ENCODE data around the gene SPRR4. TPM values are rescaled to one million over a fixed set of nuclear protein-coding genes. Genes with fewer than 3 reads are reported as not detected.

The SPRR4 gene
- total and polyA plus RNA-seq, 2 donors (not counting 3 experiments of a cell fraction or from before 2014, with no cell fraction given), result not detected

DNA sequence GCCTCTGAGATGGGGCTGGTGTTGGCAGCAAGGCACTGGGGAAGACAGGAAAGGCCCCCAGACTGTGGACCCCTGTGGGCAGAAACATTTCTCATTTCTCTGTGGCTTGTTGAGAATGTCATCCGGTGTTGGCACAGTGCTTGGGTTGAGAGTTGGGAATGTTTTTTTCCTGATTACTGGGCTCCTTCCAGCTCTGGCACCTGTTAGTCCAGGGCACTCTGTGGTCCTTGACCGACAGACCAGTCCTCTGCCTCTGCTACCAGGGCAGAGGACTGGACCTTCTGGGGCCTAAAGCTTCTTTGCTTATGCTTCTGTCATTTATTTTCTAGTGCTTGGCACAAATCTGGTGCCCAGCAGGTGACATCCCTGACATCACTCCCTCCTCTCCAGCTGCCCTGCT lies 28.3 kb upstream of the SPRR4 start:
- no peak overlapping the region for H3K4me2 ChIP-seq (ENCODE audit: insufficient read depth, low read length)
- H3K36me3 ChIP-seq (ENCODE audit: control insufficient read depth in 2 of 2, extremely low read depth in 1 of 2, insufficient read depth in 2 of 2, low read length in 2 of 2), result no peaks in the 10 kb centered on the region
- no peaks in the 10 kb centered on the region for H3K4me1 ChIP-seq (ENCODE audit: control insufficient read depth, extremely low read depth, insufficient read depth, low read length)
- H3K9me1 ChIP-seq (replicated peaks; ENCODE audit: control insufficient read depth, extremely low read depth, insufficient read depth, low read length), result no peaks in the 10 kb centered on the region
- no peaks in the 10 kb centered on the region for H3K79me2 ChIP-seq (ENCODE audit: control insufficient read depth, insufficient read depth, low read length)
- no peaks in the 10 kb centered on the region for H3K9me3 ChIP-seq (replicated peaks; ENCODE audit: control insufficient read depth, insufficient read depth, low read length)
- intact Hi-C loops (cut with micrococcal nuclease), result no loop called here
- no peak for TF ChIP-seq GATA2 (IDR thresholded peaks at IDR 0.05; ENCODE audit: insufficient read depth, insufficient read length, low read depth, low read length)
- H3K27ac ChIP-seq (ENCODE audit: insufficient read depth, low read depth, low read length), result no peak overlapping the region
- H2AFZ ChIP-seq (ENCODE audit: low read depth, low read length), result no peak overlapping the region
- no peaks in the 10 kb centered on the region for H4K20me1 ChIP-seq (replicated peaks; ENCODE audit: control insufficient read depth, extremely low read depth, insufficient read depth, low read length)
- POLR2A ChIA-PET, result no interaction called here
- no peak for DNase-seq (ENCODE audit: low read depth, low spot score)
- no TSS peak for BruUV-seq (replicated peaks)
- CTCF ChIA-PET, result no interaction called here
- FAIRE-seq, result no peak
- H3K27me3 ChIP-seq (ENCODE audit: control insufficient read depth in 2 of 2, insufficient read depth in 2 of 2, low read length in 2 of 2), result no peaks in the 10 kb centered on the region
- dilution Hi-C loops (cut with MboI; ENCODE audit: extremely low pct_ligation_motif_present, low sequenced_read_pairs), result no loop called here
- H3K9ac ChIP-seq (replicated peaks; ENCODE audit: extremely low read depth, insufficient read depth, low read length), result no peak overlapping the region
- no peak overlapping the region for H3K4me3 ChIP-seq (replicated peaks in 1 of 3; ENCODE audit: insufficient read depth in 1 of 3, low read depth in 1 of 3, low read length in 3 of 3)

DNA sequence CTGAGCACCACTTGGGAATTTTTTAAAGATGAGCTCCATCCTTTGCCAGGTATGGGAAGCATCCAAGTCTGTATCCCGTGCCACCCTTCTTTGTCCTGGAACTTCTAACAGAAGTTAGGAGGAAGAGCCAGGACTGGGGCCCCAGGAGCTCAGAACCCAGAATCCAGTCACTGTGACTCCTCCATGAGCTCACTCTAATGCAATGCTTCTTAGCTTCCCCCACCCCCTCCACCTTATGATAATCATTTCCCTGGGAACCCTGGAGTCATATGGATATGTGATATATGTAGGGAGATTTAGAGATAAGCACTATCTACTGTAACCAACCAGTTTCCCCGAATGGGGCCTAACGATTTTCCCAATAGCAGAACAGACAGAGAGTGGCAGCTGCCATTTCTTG lies 24.2 kb upstream of the SPRR4 start:
- H3K27ac ChIP-seq (ENCODE audit: insufficient read depth, low read depth, low read length), result no peak overlapping the region
- no peak for DNase-seq (ENCODE audit: low read depth, low spot score)
- no peaks in the 10 kb centered on the region for H3K9me1 ChIP-seq (replicated peaks; ENCODE audit: control insufficient read depth, extremely low read depth, insufficient read depth, low read length)
- TF ChIP-seq, protein P1, sequence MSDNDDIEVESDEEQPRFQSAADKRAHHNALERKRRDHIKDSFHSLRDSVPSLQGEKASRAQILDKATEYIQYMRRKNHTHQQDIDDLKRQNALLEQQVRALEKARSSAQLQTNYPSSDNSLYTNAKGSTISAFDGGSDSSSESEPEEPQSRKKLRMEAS (IDR thresholded peaks at IDR 0.05; ENCODE audit: insufficient read depth, insufficient read length), result no peak
- TF ChIP-seq GATA2 (IDR thresholded peaks at IDR 0.05; ENCODE audit: insufficient read depth, insufficient read length, low read depth, low read length) (no peak), POLR2A (IDR thresholded peaks at IDR 0.05; ENCODE audit: low read depth, low read length) (no peak), MYC (IDR thresholded peaks at IDR 0.05; ENCODE audit: low read depth, low read length) (no peak)
- no peaks in the 10 kb centered on the region for H3K27me3 ChIP-seq (ENCODE audit: control insufficient read depth in 2 of 2, insufficient read depth in 2 of 2, low read length in 2 of 2)
- CTCF ChIA-PET, result no interaction called here
- dilution Hi-C loops (cut with MboI; ENCODE audit: extremely low pct_ligation_motif_present, low sequenced_read_pairs) (no loop called here), intact Hi-C loops (cut with micrococcal nuclease) (no loop called here)
- no peak overlapping the region for H2AFZ ChIP-seq (ENCODE audit: low read depth, low read length)
- no peaks in the 10 kb centered on the region for H3K9me3 ChIP-seq (replicated peaks; ENCODE audit: control insufficient read depth, insufficient read depth, low read length)
- no peak overlapping the region for H3K4me2 ChIP-seq (ENCODE audit: insufficient read depth, low read length)
- H3K36me3 ChIP-seq (ENCODE audit: control insufficient read depth in 2 of 2, extremely low read depth in 1 of 2, insufficient read depth in 2 of 2, low read length in 2 of 2), result no peaks in the 10 kb centered on the region
- no peak overlapping the region for H3K4me3 ChIP-seq (replicated peaks in 1 of 3; ENCODE audit: insufficient read depth in 1 of 3, low read depth in 1 of 3, low read length in 3 of 3)
- H3K79me2 ChIP-seq (ENCODE audit: control insufficient read depth, insufficient read depth, low read length), result no peaks in the 10 kb centered on the region
- H3K9ac ChIP-seq (replicated peaks; ENCODE audit: extremely low read depth, insufficient read depth, low read length), result no peak overlapping the region
- H4K20me1 ChIP-seq (replicated peaks; ENCODE audit: control insufficient read depth, extremely low read depth, insufficient read depth, low read length), result no peaks in the 10 kb centered on the region
- POLR2A ChIA-PET, result no interaction called here
- no peak for FAIRE-seq
- no peaks in the 10 kb centered on the region for H3K4me1 ChIP-seq (ENCODE audit: control insufficient read depth, extremely low read depth, insufficient read depth, low read length)
- no TSS peak for BruUV-seq (replicated peaks)
